SK-N-SH (cell line): ENCODE results near the gene TMEM107. TPM values are rescaled to one million over a fixed set of nuclear protein-coding genes. Genes with fewer than 3 reads are reported as not detected.

ENCODE experiments used
- CTCF ChIA-PET: fragments of 300-600, 350-600 bp; formaldehyde crosslinking; extraction: SDS; loops from one replicate; lab custom pipeline; 2021; lab: Yijun Ruan, JAX
- POLR2A ChIA-PET: fragments of 350-600 bp; sonication (Branson Sonifier 250); formaldehyde crosslinking; extraction: SDS; loops from one replicate; lab custom pipeline; 2020; ENCODE audit warnings: antibody characterized with exemption, inconsistent platforms; lab: Yijun Ruan, JAX
- DNase-seq: peaks from one replicate; pipeline ENCODE4 v3.0.0; 2012
- H2AFZ ChIP-seq: fragments of 200-600 bp; sonication (generic); 2 replicates; pipeline ENCODE4 v1.8.1; 2016; ENCODE audit warnings: antibody characterized with exemption, mild to moderate bottlenecking, low read depth
- H3F3A ChIP-seq: fragments of 200-600 bp; sonication (generic); replicated peaks from 2 replicates; pipeline ENCODE3; 2016; ENCODE audit warnings: antibody characterized with exemption, mild to moderate bottlenecking; ENCODE audit not compliant: insufficient read depth
- H3K27ac ChIP-seq, 2 experiments: fragments of 200-500 bp in 1 of 2; fragments of 200-600 bp in 1 of 2; sonication (Bioruptor generic) in 1 of 2; sonication (generic), shearing (Covaris generic) in 1 of 2; 2 replicates each; pipeline versions ENCODE4 v1.5.1 to v1.6.1; 2014 to 2016; ENCODE audit warnings: low read depth in 2 of 2, inconsistent platforms in 1 of 2, low read length in 1 of 2, mild to moderate bottlenecking in 1 of 2, mixed read lengths in 1 of 2
- H3K27me3 ChIP-seq: fragments of 200-600 bp; sonication (generic), shearing (Covaris generic); 2 replicates; pipeline ENCODE4 v1.6.1; 2016; ENCODE audit warnings: mixed run types; ENCODE audit not compliant: insufficient read depth
- H3K36me3 ChIP-seq, 2 experiments: fragments of 200-500 bp in 1 of 2; fragments of 200-600 bp in 1 of 2; sonication (Bioruptor generic) in 1 of 2; sonication (generic) in 1 of 2; replicated peaks in 1 of 2; 2 replicates each; pipeline versions ENCODE3 to v1.5.1; 2014 to 2016; ENCODE audit warnings: low read length in 1 of 2, mild to moderate bottlenecking in 1 of 2; ENCODE audit not compliant: insufficient read depth in 2 of 2, control insufficient read depth in 1 of 2
- H3K4me1 ChIP-seq, 2 experiments: fragments of 200-500 bp in 1 of 2; fragments of 200-600 bp in 1 of 2; sonication (Bioruptor generic) in 1 of 2; sonication (generic), shearing (Covaris generic) in 1 of 2; 2 replicates each; pipeline versions ENCODE4 v1.5.1 to v1.6.1; 2014 to 2016; ENCODE audit warnings: low read depth in 1 of 2, low read length in 1 of 2, mixed run types in 1 of 2; ENCODE audit not compliant: insufficient read depth in 2 of 2, control insufficient read depth in 1 of 2
- H3K4me2 ChIP-seq: fragments of 200-600 bp; sonication (generic), shearing (Covaris generic); 2 replicates; pipeline ENCODE4 v1.6.1; 2017; ENCODE audit warnings: mixed run types
- H3K4me3 ChIP-seq, 2 experiments: fragments of 200-500 bp in 1 of 2; fragments of 200-600 bp in 1 of 2; sonication (Bioruptor generic) in 1 of 2; sonication (generic), shearing (Covaris generic) in 1 of 2; 2 replicates each; pipeline versions ENCODE4 v1.5.1 to v1.8.1; 2014 to 2016; ENCODE audit warnings: low read depth in 2 of 2, inconsistent platforms in 1 of 2, low read length in 1 of 2, mild to moderate bottlenecking in 1 of 2, mixed read lengths in 1 of 2, moderate library complexity in 1 of 2
- H3K79me2 ChIP-seq: fragments of 200-600 bp; sonication (generic); 2 replicates; pipeline ENCODE4 v1.8.1; 2017; ENCODE audit warnings: mild to moderate bottlenecking; ENCODE audit not compliant: insufficient read depth
- H3K9ac ChIP-seq: fragments of 200-600 bp; sonication (generic); 2 replicates; pipeline ENCODE4 v1.6.1; 2017; ENCODE audit warnings: mixed run types
- H3K9me2 ChIP-seq: fragments of 200-600 bp; sonication (generic); 2 replicates; pipeline ENCODE4 v1.6.1; 2017; ENCODE audit warnings: mixed run types
- H3K9me3 ChIP-seq: fragments of 200-600 bp; sonication (generic); 2 replicates; pipeline ENCODE4 v1.6.1; 2017; ENCODE audit warnings: mixed run types, mild to moderate bottlenecking, moderate library complexity
- H4K20me1 ChIP-seq: fragments of 200-600 bp; sonication (generic); 2 replicates; pipeline ENCODE4 v1.6.1; 2017; ENCODE audit warnings: mild to moderate bottlenecking, mixed run types; ENCODE audit not compliant: insufficient read depth
- ELF1 ChIP-seq: IDR thresholded peaks from 2 replicates; pipeline ENCODE4 v1.4.0; 2012
- EP300 ChIP-seq, 2 experiments: IDR thresholded peaks; 2 replicates each; pipeline versions ENCODE4 v1.4.0 to v1.6.1; 2012; ENCODE audit warnings: borderline replicate concordance in 1 of 2, low read depth in 1 of 2, low read length in 1 of 2
- EZH2phosphoT487 ChIP-seq: fragments of 200-600 bp; sonication (generic); IDR thresholded peaks from 2 replicates; pipeline ENCODE4 v1.6.1; 2017; ENCODE audit warnings: low read depth, mixed run types, mild to moderate bottlenecking, antibody characterized with exemption, moderate library complexity, borderline replicate concordance
- FOXJ3 ChIP-seq: sonication (generic); formaldehyde crosslinking; IDR thresholded peaks from 2 replicates; pipeline ENCODE4 v1.5.1; 2020; ENCODE audit warnings: mild to moderate bottlenecking, missing genetic modification reagents
- FOXM1 ChIP-seq: IDR thresholded peaks from 2 replicates; pipeline ENCODE4 v1.4.0; 2012; ENCODE audit warnings: low read depth, mild to moderate bottlenecking
- NFIC ChIP-seq: IDR thresholded peaks from 2 replicates; pipeline ENCODE4 v1.4.0; 2012; ENCODE audit warnings: borderline replicate concordance
- NRF1 ChIP-seq: IDR thresholded peaks from 2 replicates; pipeline ENCODE4 v1.6.1; 2012; ENCODE audit warnings: low read depth, mild to moderate bottlenecking, low read length
- RAD21 ChIP-seq: IDR thresholded peaks from 2 replicates; pipeline ENCODE4 v1.6.1; 2012; ENCODE audit warnings: mild to moderate bottlenecking, low read length
- TAF1 ChIP-seq: IDR thresholded peaks from 2 replicates; pipeline ENCODE4 v1.6.1; 2012; ENCODE audit warnings: low read depth, mild to moderate bottlenecking, low read length, moderate library complexity, borderline replicate concordance
- TCF12 ChIP-seq: IDR thresholded peaks from 2 replicates; pipeline ENCODE4 v1.4.0; 2012
- TEAD4 ChIP-seq: IDR thresholded peaks from 2 replicates; pipeline ENCODE4 v1.4.0; 2012; ENCODE audit warnings: mild to moderate bottlenecking, borderline replicate concordance; ENCODE audit not compliant: insufficient read depth
- YY1 ChIP-seq: IDR thresholded peaks from 2 replicates; pipeline ENCODE4 v1.4.0; 2012; ENCODE audit warnings: low read depth, mild to moderate bottlenecking
- WGBS: methylation state at CpG from one replicate; pipeline ENCODE4 v1.1.6; 2017; ENCODE audit warnings: low lambda C conversion rate; 5-methylcytosine and 5-hydroxymethylcytosine counted together
- polyA plus RNA-seq, 3 experiments: library from polyadenylated mRNA; depleted of rRNA; stranded (reverse); fragments of >200 nt; gene quantifications; 2 replicates each; pipeline ENCODE4 v1.2.3, GENCODE V29; 2012
- TF ChIP-seq, protein P1 (sequence below): fragments of 150-350 bp; IDR thresholded peaks from 2 replicates; pipeline ENCODE4 v1.6.1; 2016; ENCODE audit warnings: mild to moderate bottlenecking, low read depth, low read length

TMEM107 gene
- polyA plus RNA-seq, 1 of the 3 experiments (the other 2 are of a cell fraction), result 18.6 TPM

- Histone ChIP-seq H3K9me3 (no peaks in the 10 kb centered on the region), H3K4me3 (no peak overlapping the region), H3K27ac (no peak overlapping the region), H3K9me2 (no peaks in the 10 kb centered on the region), H3K36me3 (peaks cover 14 to 54% of the 10 kb centered on the region in 2 experiments), H3K27me3 (no peaks in the 10 kb centered on the region), H3K9ac (no peak overlapping the region), H3K79me2 (peaks cover 16% of the 10 kb centered on the region; the same call in 1 of the 2 replicates), H2AFZ (no peak overlapping the region), H3F3A (peaks cover 10% of the 10 kb centered on the region), H3K4me2 (no peak overlapping the region), H4K20me1 (peaks cover 9% of the 10 kb centered on the region; the same call in 1 of the 2 replicates), H3K4me1 (peaks cover 19% of the 10 kb centered on the region in 2 experiments; a peak in 3 of 4 replicates)
- TF ChIP-seq EP300 (IDR thresholded peaks at IDR 0.05; ENCODE audit: borderline replicate concordance in 1 of 2, low read depth in 1 of 2, low read length in 1 of 2) (no peak), ELF1 (no peak), FOXJ3 (CRISPR knock-in tag) (no peak), NRF1 (no peak), EZH2phosphoT487 (no peak), TCF12 (no peak), TAF1 (no peak), RAD21 (no peak), NFIC (no peak), TEAD4 (no peak), FOXM1 (no peak), YY1 (no peak)
- TF ChIP-seq, protein P1, sequence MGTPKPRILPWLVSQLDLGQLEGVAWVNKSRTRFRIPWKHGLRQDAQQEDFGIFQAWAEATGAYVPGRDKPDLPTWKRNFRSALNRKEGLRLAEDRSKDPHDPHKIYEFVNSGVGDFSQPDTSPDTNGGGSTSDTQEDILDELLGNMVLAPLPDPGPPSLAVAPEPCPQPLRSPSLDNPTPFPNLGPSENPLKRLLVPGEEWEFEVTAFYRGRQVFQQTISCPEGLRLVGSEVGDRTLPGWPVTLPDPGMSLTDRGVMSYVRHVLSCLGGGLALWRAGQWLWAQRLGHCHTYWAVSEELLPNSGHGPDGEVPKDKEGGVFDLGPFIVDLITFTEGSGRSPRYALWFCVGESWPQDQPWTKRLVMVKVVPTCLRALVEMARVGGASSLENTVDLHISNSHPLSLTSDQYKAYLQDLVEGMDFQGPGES, result no peak
- 92% methylated on average over 13 of the region's 13 CpGs for WGBS
- no peak for DNase-seq
- ChIA-PET CTCF (interaction anchor here (0.8 to 1.9 kb wide), 3 partner anchors 8 to 11 kb away, joined by 3 to 12 read pairs (median 7); no protein-coding TSS in a partner anchor), POLR2A (no interaction called here)
Observed at GRCh38 chr17:8148560-8148959, 27.6 kb downstream of the TMEM107 start.

- Histone ChIP-seq H3K9me3 (no peaks in the 10 kb centered on the region), H3K27ac (no peak overlapping the region), H3K27me3 (no peaks in the 10 kb centered on the region), H3K9ac (no peak overlapping the region), H3K4me3 (no peak overlapping the region), H3K36me3 (peaks cover 14 to 54% of the 10 kb centered on the region in 2 experiments), H2AFZ (no peak overlapping the region), H3K9me2 (no peaks in the 10 kb centered on the region), H4K20me1 (peaks cover 9% of the 10 kb centered on the region; the same call in 1 of the 2 replicates), H3K4me1 (peaks cover 12 to 13% of the 10 kb centered on the region in 2 experiments; a peak in 3 of 4 replicates), H3K79me2 (peaks cover 16% of the 10 kb centered on the region; the same call in 1 of the 2 replicates), H3F3A (peaks cover 8% of the 10 kb centered on the region), H3K4me2 (no peak overlapping the region)
- ChIA-PET POLR2A (no interaction called here), CTCF (interaction anchor here (0.8 to 1.9 kb wide), 2 partner anchors 9 to 10 kb away, joined by 3 to 12 read pairs; no protein-coding TSS in a partner anchor)
- 90% methylated on average over 13 of the region's 13 CpGs for whole genome bisulfite sequencing
- DNase-seq, result no peak
- TF ChIP-seq EP300 (IDR thresholded peaks at IDR 0.05; ENCODE audit: borderline replicate concordance in 1 of 2, low read depth in 1 of 2, low read length in 1 of 2) (no peak), EZH2phosphoT487 (no peak), TCF12 (no peak), YY1 (no peak)
- TF ChIP-seq, all 33 proteins: peak for 0
Observed at GRCh38 chr17:8147805-8148404, 28.3 kb downstream of the TMEM107 start.
